ENCODE results near the gene ITGA1.
"Not testable (repeated sequence)": the region's sequence is repeated elsewhere in the genome, so short reads cannot be mapped to it uniquely, and the experiment has no call there.

ITGA1 gene

DNA sequence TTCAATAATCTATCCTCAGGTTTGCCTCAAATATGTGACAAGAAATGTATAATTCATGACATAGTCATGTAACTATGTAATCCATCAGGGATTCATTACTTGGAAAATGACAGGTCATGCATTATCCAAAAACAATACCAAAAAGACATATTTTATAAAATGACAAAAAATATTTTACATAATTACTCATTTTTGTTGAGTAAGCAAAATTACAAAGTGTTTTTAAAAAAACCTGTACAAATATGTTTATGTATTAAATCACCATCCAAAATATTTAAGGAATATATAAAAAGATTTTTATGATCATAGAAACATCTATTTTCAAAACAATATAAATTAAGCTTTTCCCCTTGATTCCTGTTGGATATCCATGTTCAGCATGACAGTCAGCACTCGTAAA is 164.8 kb downstream of the ITGA1 start:
- FAIRE-seq: no peak

DNA sequence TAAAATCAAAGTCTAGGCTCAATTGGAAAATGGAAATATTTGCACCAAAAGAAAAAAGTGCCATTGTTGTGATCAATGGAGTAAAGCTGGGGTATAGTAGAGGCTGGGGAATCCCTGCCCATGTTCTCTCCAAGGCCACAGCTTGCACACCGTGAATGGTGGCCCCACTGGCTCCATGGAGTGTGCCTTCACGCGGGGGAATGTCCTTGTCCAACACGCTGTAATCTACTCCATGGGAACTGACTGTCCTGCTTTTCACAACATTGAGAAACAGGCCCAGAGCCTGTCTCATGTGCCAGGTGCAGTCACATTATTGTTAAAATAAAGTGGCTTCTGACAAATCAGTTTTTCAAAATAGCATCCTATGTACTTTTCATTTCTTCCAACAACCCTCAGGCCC is 168.3 kb downstream of the ITGA1 start:
- DNase-seq (ENCODE audit: insufficient read length) (no peak), FAIRE-seq (no peak)
- TF ChIP-seq TAF1 (IDR thresholded peaks at IDR 0.05; ENCODE audit: borderline replicate concordance, low read depth, low read length) (no peak), POLR2AphosphoS5 (IDR thresholded peaks at IDR 0.05; ENCODE audit: low read depth, low read length) (no peak), POLR2A (IDR thresholded peaks at IDR 0.05; ENCODE audit: low read depth, low read length) (no peak)

More for the DNA sequence above, 164.8 kb downstream of the ITGA1 start:
- DNase-seq (ENCODE audit: insufficient read length): no peak
- TF ChIP-seq POLR2AphosphoS5 (IDR thresholded peaks at IDR 0.05; ENCODE audit: low read depth, low read length) (no peak), POLR2A (IDR thresholded peaks at IDR 0.05; ENCODE audit: low read depth, low read length) (no peak), TAF1 (IDR thresholded peaks at IDR 0.05; ENCODE audit: borderline replicate concordance, low read depth, low read length) (no peak)

DNA sequence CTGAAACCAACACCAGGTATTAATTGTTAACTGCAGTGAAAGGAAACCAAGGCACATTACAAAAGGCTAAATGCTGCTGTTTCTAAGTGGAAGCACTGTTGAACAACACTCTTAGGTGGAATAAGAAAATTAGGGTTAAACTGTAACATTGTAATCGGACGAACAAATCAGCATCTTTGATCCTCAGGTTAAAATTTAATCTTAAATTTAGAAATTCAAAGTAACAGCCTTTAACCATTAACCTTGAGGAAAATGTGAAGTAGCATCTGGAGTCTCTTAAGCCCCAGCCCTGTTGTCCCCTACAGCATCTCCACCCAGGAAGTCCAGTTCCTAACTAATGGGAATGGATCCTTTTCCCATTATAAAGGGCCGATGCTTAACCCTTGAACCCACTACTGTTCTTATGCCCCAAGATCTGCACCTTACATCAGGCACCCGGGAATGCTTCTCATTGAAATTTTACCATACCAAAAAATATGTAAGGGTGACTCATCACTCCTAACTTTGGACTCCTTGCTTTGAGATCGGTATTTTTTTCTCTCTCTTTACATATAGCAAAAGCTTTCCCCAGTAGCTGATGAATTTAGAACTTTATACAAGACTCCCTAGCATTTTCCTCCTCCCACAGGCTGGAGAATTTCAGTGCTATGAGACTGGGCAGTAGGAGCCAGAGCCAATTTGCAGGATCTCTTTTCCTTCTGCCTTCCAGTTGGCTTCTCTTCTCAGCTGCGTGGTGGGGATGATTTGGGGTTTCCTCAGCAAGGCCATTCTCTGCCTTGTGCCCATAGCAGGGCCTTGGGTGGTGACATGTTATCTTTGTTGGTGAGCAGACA is 169.4 kb downstream of the ITGA1 start:
- no peak for FAIRE-seq
- TF ChIP-seq TAF1 (IDR thresholded peaks at IDR 0.05; ENCODE audit: borderline replicate concordance, low read depth, low read length): no peak
- no peak for TF ChIP-seq POLR2A (IDR thresholded peaks at IDR 0.05; ENCODE audit: low read depth, low read length)
- no peak for TF ChIP-seq POLR2AphosphoS5 (IDR thresholded peaks at IDR 0.05; ENCODE audit: low read depth, low read length)
- DNase-seq (ENCODE audit: insufficient read length): no peak

DNA sequence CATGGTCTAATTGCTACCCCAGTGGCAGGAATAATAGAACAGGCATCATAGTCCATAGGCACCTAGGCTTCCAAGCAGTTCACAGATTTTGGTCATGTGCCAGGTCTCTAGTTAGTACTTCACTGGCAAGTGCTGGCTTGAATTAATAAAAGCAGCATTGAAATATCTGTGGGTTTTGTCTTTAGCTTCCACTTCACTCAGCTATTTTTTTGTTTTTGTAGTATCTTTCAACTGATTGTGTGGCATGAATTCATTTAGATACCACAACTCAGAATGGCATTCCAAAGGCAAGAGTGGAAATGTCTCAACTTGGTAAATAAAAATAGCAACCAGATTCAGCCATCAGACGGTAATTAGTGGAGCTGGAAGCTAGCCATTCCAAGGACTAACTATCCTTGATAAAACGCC is 173.6 kb downstream of the ITGA1 start:
- FAIRE-seq (no peak), DNase-seq (ENCODE audit: insufficient read length) (no peak)
- no peak for TF ChIP-seq POLR2AphosphoS5 (IDR thresholded peaks at IDR 0.05; ENCODE audit: low read depth, low read length)
- TF ChIP-seq POLR2A (IDR thresholded peaks at IDR 0.05; ENCODE audit: low read depth, low read length): no peak
- no peak for TF ChIP-seq TAF1 (IDR thresholded peaks at IDR 0.05; ENCODE audit: borderline replicate concordance, low read depth, low read length)

DNA sequence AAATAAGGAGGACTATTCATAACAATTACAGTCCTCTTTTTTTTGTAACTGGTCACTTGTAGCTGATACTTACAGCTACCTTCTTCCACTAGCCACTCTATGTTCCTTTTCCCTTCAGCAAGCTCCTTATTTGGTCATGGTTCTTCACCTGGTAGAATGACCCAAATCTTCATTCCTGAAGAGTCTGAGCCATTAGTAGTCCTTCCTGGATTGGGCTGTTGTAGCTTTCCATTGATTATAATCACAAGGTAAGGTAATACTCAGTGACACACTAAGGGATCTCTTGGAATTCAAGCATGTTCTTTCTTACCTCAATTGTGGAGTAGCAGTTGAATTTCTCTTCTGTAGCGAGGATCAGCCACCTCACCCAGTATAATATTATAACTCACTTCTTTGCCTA is 175.9 kb downstream of the ITGA1 start:
- no peak for DNase-seq (ENCODE audit: insufficient read length)
- FAIRE-seq: no peak
- TF ChIP-seq POLR2A (IDR thresholded peaks at IDR 0.05; ENCODE audit: low read depth, low read length) (no peak), POLR2AphosphoS5 (IDR thresholded peaks at IDR 0.05; ENCODE audit: low read depth, low read length) (no peak), TAF1 (IDR thresholded peaks at IDR 0.05; ENCODE audit: borderline replicate concordance, low read depth, low read length) (no peak)

DNA sequence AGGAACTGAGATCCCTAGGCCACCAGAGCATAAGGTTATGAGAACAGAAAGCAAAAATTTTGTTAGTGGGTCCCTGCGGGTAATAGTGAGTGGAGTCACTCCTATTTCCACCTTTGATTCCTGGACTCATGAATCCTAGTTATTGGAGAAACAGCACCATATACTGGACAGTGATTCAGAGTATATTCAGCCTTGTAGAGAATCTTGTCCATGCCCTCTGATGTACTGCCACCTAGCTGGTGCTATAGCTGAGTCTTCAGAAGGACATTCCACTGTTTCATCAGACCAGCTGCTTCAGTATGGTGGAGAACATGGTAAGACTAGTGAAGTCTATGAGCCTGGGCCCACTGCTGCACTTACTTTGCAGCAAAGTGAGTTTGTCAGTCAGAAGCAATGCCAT is 176.4 kb downstream of the ITGA1 start:
- FAIRE-seq (no peak), DNase-seq (ENCODE audit: insufficient read length) (no peak)
- no peak for TF ChIP-seq POLR2AphosphoS5 (IDR thresholded peaks at IDR 0.05; ENCODE audit: low read depth, low read length)
- no peak for TF ChIP-seq TAF1 (IDR thresholded peaks at IDR 0.05; ENCODE audit: borderline replicate concordance, low read depth, low read length)
- no peak for TF ChIP-seq POLR2A (IDR thresholded peaks at IDR 0.05; ENCODE audit: low read depth, low read length)

DNA sequence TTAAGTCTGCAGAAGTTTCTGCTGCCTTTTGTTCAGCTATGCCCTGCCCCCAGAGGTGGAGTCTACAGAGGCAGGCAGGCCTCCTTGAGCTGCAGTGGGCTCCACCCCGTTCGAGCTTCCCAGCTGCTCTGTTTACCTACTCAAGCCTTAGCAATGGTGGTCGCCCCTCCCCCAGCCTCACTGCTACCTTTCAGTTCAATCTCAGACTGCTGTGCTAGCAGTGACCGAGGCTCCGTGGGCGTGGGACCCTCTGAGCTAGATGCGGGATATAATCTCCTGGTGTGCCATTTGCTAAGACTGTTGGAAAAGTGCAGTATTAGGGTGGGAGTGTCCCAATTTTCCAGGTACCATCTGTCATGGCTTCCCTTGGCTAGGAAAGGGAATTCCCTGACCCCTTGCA is 188.4 kb downstream of the ITGA1 start:
- DNase-seq (ENCODE audit: insufficient read length); FAIRE-seq: not testable (repeated sequence)

DNA sequence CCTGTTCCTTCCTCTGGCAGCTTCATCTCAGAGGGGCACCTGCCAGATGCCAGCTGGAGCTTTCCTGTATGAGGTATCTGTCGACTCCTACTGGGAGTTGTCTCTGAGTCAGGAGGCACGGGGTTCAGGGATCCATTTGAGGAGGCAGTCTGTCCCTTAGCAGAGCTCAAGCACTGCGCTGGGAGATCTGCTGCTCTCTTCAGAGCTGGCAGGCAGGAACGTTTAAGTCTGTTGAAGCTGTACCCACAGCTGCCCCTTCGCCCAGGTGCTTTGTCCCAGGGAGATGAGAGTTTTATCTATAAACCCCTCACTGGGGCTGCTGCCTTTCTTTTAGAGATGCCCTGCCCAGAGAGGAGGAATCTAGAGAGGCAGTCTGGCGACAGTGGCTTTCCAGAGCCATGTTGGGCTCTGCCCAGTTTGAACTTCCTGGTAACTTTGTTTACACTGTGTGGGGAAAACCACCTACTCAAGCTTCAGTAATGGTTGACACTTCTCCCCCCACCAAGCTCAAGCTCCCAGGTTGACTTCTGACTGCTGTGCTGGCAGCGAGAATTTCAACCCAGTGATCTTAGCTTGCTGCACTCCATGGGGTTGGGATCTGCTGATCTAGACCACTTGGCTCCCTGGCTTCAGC is 189.7 kb downstream of the ITGA1 start:
- no peak for FAIRE-seq
- TF ChIP-seq POLR2AphosphoS5 (IDR thresholded peaks at IDR 0.05; ENCODE audit: low read depth, low read length): no peak
- no peak for TF ChIP-seq POLR2A (IDR thresholded peaks at IDR 0.05; ENCODE audit: low read depth, low read length)
- DNase-seq (ENCODE audit: insufficient read length): no peak

DNA sequence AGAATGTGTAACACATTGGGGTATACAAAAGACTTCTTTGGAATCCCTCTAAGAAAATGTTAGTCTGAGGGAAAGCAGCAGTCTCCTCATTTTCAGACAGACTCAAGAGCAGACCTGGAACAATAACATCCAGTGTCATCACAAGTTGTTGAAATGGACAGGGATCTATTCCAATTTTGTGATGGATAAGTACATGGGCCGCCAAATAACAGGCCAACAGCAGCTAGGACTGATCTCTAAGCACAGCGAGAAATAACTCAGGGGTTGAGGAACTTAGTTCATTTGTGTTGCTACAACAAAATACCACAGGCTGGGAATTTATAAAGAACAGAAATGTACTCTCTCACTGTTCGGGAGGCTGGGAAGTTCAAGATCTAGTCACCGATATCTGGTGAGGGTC is 193.8 kb downstream of the ITGA1 start:
- no peak for DNase-seq (ENCODE audit: insufficient read length)
- FAIRE-seq: no peak
- no peak for TF ChIP-seq POLR2AphosphoS5 (IDR thresholded peaks at IDR 0.05; ENCODE audit: low read depth, low read length)
- TF ChIP-seq POLR2A (IDR thresholded peaks at IDR 0.05; ENCODE audit: low read depth, low read length): no peak
- no peak for TF ChIP-seq TAF1 (IDR thresholded peaks at IDR 0.05; ENCODE audit: borderline replicate concordance, low read depth, low read length)

DNA sequence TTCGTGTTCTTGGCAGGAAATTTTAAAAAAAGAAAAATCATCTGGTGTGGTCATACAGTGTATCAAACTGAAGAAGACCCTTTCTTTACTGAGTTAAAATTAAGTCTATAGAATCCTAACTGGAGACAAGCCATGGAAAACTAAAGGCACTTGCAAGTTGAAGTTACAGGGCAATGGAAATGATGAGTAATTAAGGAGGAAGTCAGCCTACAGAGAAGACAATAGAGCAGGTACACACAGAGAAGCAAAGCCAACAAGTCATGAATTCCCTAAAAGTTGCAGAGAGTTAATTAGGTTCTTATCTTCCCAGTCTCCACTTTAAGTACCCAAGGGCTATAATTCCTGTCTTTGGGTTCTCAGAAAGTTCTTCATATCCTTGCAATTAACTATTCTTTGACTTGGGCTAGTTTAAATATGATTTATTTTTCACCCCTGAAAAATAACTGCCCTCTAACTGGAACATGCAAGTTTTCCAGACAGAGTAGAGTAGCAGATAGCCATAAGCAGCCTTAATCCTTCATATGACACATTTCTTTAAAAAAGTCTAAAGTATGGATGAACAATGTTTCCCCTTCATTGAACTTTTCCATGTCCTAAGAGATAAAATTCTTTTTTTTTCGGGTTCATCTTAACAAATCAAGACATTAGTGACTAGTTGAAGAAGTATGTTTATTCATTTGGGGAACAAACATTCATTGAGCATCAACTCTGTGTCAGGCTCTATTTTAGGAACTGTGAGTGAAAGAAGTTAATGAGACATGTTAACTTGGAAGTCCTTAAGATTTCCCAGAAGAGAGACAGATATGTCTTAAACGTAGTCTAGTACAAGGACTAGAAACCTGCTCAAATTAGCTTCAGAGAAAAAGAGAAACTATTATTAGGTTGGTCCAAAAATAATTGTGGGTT is 196.3 kb downstream of the ITGA1 start:
- no peak for FAIRE-seq
- no peak for TF ChIP-seq POLR2AphosphoS5 (IDR thresholded peaks at IDR 0.05; ENCODE audit: low read depth, low read length)
- TF ChIP-seq TAF1 (IDR thresholded peaks at IDR 0.05; ENCODE audit: borderline replicate concordance, low read depth, low read length): no peak
- TF ChIP-seq POLR2A (IDR thresholded peaks at IDR 0.05; ENCODE audit: low read depth, low read length): no peak
- no peak for DNase-seq (ENCODE audit: insufficient read length)

DNA sequence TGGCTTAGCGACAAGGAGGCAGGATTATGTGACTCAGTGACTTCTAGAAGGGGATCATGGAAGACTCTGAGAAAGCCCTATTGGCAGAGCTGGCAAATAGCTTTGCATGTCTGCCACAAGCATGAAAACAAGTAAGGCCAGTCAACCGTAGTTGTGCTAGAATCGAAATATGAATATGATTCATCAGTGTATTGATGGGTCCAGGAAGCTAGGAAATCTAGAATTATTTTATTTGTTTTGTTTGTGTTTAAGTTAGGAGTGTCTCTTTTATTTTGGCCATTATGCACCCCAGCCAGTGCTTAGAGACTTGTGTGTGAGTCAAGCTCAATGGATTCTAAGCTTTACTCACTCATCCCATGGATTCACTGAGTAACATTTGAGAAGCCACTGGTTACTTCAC is 197.6 kb downstream of the ITGA1 start:
- FAIRE-seq: no peak
- TF ChIP-seq TAF1 (IDR thresholded peaks at IDR 0.05; ENCODE audit: borderline replicate concordance, low read depth, low read length): no peak
- no peak for TF ChIP-seq POLR2AphosphoS5 (IDR thresholded peaks at IDR 0.05; ENCODE audit: low read depth, low read length)
- TF ChIP-seq POLR2A (IDR thresholded peaks at IDR 0.05; ENCODE audit: low read depth, low read length): no peak
- no peak for DNase-seq (ENCODE audit: insufficient read length)
